NCI-H2107 treated with DMSO at 0.1 percent for 48 hours (cell line): ENCODE data around the gene HDAC4.

Experiments
- DNase-seq: peaks from one replicate; lab custom pipeline; 2025; ENCODE audit not compliant: unreplicated experiment; lab: John Stamatoyannopoulos, UW

HDAC4 gene

DNA sequence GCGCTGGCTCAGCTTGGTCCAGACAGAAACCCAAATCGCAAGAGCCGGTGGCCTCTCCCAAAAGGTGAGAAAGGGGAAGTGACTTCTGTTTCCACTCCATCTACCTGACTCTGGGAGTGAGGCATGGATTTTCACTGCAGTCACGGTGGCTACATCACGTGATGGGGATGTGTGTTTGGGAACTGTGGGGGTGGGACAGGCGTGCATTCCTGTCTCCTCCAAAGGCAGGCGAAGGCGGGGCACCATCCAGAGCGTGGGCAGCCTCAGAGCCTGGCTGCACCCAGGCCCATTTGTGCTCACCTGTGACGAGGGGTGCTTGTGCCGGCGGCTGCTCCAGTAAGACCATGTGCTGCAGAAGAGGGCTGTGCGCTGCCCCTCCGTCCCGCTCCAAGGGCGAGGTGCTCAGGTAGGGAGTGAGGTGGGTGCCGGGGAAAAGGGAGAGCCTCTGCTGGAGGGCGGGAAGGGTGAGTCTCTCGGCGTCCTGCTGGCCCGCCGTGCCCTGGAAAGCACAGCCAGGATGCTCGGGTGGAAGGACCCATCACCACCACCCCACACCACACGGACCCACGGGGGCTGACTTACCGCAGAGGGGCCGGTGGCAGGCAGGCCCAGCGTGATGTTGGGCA lies 266.8 kb downstream of the HDAC4 start:
- DNase-seq, result no peak

GRCh38 chr2:239132786-239133185 lies 268.0 kb downstream of the HDAC4 start:
- DNase-seq, result no peak

GRCh38 chr2:239132156-239132709 lies 268.6 kb downstream of the HDAC4 start:
- no peak for DNase-seq

DNA sequence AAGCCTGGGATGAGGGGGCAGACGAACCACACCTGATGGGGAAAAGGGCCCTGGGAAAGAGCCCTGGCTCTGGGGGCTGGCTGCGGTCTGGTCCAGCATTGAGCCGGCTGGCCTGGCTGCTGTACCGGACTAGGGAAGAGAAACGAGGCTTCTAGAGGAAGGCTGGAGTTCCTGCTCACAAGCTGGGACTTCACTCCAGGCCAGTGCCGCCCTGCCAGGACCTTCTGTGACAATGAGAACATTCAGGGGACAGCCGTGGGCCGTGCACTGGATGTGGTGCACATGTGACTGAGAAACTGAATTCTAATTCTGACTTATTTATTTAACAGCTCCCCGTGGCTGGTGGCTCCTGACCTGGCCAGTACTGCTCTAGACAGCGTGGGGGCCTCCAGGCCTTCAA lies 269.3 kb downstream of the HDAC4 start:
- no peak for DNase-seq

DNA sequence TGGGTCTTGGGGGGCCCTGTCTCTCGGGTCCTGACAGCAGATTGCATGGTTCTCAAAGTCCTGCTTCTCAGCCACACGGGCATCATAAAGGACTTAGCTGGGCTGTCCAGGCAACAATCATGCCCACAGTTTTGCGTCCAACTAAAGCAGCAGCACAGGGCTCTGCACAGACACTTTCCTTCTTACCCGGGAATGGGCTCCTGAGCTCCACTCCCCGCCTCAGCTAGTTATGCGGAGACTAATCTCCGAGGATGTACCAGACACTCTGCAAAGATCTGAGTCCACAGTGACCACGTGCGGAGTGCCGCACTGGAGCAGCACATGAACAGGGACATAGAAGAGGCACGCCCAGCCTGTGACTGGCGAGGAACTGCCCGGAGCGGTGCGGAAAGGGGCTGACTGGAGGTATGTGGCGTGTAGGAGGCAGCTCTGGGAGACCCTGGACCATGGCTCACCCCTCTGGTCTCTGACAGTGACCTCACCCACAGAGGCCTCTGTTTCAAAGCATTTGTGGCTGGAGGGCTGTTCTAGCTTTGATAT lies 270.0 kb downstream of the HDAC4 start:
- DNase-seq, result no peak

DNA sequence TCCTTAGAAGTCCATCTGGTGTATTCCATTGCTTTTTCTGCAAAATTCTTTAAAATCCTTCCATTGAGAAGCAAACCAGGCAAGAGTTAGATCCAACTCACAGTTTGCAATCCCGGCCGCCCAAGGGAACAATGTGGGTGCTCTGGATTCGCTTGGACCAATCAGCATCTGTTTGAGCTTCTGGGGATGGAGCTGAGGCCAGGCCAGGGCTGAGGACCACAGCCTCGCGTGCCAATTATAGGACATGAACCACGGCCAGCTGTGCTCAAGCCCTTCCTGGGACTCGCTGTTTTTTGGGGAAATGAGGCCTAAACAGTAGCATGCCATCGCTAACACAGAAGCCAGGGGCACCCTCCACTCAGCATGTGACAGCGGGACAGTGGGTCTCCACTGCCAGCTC lies 270.8 kb downstream of the HDAC4 start:
- no peak for DNase-seq

GRCh38 chr2:239129147-239129920 lies 271.5 kb downstream of the HDAC4 start:
- no peak for DNase-seq

- DNase-seq, result no peak
These were observed 272.1 kb downstream of the HDAC4 start for GRCh38 chr2:239128706-239129105.

DNA sequence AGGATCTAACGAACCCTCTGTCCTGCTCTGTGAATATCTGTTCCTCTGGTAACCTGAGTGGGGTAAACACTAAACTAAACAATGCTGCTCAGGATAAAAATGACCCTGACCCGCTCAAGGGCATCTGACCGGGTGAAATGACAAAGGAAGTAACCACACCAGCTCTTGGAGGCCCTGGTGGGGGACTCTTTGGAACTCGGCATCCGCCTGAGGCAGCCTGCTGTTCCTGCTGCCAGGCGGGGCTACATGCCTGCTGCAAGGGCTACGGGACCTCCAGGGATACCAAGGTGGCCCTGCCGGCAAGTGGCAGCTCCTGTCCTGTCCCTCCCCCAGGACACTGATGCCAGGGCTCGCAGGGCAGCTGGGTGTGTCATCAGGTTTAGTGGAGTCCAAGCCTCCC lies 273.3 kb downstream of the HDAC4 start:
- DNase-seq, result no peak

DNA sequence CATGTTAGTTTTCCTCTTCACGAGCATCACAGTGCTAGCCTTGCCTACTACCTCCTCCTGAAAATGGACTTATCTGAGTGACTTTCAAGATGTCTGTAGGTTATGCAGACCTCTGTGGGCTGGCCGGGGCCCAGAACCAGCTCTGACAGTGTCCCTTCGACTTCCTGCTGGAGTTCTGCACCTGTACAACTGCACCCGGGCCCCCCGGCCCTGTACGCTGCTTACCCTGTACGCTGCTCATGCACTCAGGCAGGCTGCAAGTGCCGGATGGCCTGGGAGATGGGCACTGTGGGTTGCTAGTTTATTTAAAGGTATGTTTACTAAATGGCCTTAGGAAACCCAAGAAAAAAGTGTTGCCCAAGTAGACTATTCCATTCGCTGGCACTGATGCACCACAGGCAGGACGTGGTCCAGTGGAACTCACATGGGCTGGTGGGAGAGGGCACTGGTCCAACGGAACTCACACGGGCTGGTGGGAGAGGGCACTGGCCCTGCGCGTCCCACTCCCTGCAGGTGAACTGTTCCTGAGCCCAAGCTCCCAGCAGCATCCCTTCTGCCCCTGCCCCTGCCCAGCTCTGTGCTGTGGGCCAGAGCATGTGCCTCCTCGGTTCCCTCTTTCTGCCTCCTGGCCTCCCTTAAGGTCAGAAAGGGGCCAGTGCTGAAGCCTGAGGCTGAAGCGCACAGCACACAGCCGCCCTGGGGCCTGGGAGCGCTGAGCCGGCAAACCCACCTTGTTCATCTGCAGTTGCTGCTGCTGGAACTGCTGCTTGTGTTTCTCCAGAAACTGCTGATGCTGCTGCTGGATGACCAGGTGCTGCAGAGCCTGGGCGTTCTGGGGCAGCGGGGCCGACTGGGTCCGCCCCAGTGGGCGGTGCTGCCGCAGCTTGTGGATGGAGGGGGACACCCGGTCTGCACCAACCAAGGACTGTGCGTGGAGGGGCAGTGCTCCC lies 274.8 kb downstream of the HDAC4 start:
- DNase-seq, result no peak

GRCh38 chr2:239124152-239124899 lies 276.5 kb downstream of the HDAC4 start:
- no peak for DNase-seq

GRCh38 chr2:239122421-239123110 lies 278.3 kb downstream of the HDAC4 start:
- DNase-seq, result no peak

GRCh38 chr2:239121600-239122012 lies 279.2 kb downstream of the HDAC4 start:
- DNase-seq, result no peak

- DNase-seq, result no peak
These were observed 280.2 kb downstream of the HDAC4 start for GRCh38 chr2:239120664-239121063.

GRCh38 chr2:239119346-239120126 lies 281.3 kb downstream of the HDAC4 start:
- DNase-seq, result no peak

DNA sequence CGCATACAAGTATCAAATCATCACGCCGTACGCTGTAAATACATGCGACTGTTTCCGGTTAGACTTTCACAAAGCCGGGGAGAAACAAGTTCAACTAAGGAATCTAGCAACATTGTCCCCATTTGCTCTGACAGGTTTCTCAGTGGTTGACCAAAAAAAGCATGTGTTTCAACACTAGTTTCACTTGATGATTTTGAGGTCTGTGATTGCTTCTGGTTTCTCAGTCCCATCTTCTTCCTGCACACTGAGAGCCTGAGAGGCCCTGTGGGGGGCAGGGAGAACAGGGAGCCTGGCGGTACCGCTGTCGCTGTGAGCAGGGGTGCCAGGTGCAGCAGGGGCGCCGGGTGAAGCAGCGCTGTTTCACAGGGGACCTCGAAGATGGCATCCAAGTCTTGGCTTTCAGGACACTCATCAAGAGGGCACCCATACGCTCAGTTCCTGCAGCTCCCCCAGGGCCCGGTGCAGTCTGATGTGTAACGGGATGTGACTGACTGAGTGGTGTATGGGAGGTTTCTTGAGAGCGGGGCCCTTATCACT lies 282.1 kb downstream of the HDAC4 start:
- DNase-seq, result no peak

DNA sequence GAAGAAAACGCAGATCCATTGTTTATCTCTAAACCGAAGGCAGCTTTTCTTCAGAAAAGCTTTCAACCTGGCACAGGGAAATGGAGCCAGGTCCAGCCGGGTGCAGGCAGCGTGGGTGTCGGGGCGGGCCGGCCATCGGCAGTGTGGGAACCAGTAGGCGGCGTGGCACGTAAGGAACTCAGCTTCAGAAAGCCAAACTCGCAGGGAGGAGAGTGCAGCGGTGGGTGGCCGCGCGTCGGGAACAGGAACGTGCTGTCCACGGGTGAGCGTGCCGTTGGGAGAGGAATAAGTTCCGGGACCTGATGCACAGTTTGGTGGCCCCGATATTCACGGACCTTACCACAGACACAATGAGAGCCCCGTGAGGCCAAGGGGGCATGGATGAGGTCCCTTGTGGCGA lies 282.6 kb downstream of the HDAC4 start:
- DNase-seq, result no peak

DNA sequence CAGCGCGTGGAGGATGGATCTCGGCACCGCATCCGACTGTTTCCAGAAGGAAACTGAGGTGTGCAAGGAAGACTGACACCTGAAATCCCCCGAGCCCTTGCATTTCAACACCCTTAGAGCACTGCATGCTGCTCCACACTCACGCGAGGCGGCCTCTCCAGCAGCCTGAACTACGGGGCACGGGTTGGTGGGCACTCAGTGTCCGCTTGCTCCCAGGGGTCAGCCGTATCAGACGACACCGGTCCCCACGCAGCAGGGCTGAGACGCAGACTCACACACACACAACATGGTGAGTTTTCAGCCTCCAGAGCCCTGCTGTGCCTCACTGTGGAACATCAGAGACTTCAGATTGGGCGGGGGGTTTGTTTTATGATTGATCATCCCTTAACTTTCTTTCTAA lies 283.0 kb downstream of the HDAC4 start:
- no peak for DNase-seq
